GM21526 (cell line): ENCODE data around the gene ZC3HAV1.
A peak's percentile ranks its signal among the peaks of the same experiment; 100 is the strongest.
"Not testable (repeated sequence)": the region's sequence is repeated elsewhere in the genome, so short reads cannot be mapped to it uniquely, and the experiment has no call there.

Experiments
- ATAC-seq: cut with Tn5 transposase; IDR thresholded peaks from one replicate; pipeline ENCODE4 v1.9.1; 2021; ENCODE audit warnings: moderate library complexity; ENCODE audit not compliant: unreplicated experiment, low FRiP score

ZC3HAV1 gene

DNA sequence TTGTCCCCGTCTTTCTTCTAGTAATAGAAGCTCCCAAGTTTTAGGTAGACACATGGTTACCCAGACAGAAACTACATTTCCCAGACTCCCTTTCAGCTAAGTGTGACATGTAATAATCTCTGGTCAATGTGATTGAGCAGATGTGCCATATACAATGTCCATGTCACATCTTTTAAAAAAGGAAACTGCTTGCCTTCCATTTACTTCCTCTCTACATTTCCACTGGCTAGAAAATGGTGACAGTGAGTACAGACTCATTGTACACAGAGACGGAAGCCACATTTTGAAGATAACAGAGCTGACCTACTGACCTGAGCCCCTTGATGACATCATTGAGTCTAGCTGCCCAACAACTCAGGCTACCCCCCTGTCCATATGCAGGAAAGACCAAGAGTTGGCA lies 21.3 kb downstream of the ZC3HAV1 start:
- no peak for ATAC-seq

DNA sequence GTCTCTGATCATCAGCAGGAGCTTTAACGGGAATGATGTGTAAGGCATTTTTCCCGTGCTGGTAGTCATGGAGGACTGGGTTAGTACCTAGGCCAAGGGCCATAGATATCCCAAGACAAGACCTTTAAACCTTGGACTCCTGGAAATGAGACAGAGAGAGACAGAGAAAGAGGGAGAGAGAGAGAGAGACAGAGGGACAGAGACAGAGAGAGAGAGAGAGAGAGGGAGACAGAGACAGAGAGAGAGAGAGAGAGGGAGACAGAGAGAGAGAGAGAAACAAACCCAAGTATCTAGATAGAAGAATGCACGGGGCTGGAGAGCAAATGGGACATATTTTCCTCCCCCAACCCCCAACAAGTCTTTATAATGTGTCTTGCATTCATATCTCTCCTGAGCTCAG lies 22.3 kb downstream of the ZC3HAV1 start:
- ATAC-seq: no peak

DNA sequence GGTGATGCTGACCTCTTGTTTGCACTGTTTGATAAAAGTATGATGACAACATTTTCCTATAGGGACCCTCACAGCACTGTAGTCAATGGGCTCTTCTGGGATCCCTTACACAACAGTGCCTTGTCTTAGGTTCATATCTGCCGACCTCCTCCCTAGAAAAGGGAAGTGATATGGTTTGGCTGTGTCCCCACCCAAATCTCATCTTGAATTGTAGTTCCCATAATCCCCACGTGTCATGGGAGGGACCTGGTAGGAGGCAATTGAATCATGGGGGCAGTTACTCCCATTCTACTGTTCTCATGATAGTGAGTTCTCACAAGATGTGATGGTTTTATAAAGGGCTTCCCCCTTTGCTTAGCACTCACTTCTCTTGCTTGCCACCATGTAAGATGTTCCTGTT lies 23.1 kb downstream of the ZC3HAV1 start:
- no peak for ATAC-seq

DNA sequence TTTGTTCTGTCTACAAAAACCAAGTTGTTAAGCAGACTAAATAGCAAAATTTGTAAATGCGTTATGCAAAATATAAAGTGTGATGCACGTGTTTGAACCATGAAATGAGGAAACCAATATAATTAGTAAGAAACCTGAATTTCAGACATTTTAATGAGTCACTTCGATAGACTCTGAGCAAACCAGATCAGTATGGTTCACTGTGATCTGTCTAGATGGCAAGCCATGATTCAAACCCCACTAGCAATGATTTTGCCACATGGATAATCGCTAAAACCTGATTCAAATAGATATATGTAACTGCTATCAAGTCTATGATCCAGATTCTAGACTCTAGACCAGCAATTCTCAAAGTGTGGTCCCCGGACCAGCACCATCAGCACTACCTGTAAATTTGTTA lies 24.8 kb downstream of the ZC3HAV1 start:
- ATAC-seq: no peak

DNA sequence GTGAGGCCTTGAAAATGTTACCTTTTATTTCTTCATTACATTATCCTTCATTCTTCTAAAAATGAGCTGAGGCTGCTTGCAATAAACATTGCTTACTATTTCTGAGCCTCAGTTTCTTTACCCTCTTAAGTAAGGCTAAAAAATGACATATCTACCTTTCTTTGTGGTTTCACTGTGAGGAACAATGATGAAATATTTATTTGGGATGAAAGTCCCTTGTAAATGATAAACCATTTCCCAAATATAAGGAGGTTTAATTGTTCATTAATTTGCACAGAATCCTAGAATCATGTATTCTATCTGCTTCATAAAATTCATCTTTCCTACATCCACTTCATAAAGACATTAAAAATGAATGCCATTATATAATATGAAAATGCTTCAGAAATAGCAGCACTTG lies 27.9 kb downstream of the ZC3HAV1 start:
- no peak for ATAC-seq

DNA sequence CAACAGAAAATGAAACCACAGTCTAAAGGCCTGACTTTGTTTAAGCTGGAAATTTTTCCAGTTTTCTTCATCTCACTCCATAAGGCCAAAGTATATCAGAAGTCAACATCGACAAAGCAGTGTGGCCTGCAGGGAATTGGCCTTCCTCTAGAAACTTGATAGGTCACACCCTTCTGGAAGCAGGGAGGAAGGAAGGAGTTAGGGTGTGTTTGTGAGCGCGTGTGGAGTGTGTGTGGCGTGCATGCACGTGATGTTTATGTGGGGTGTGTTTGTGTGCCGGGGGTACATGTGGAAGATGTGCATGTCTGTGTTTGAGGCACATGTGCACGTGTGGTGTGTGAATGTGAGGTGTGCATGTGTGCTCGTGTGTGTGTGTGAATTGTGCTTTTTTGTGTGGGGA lies 28.6 kb downstream of the ZC3HAV1 start:
- ATAC-seq: no peak

DNA sequence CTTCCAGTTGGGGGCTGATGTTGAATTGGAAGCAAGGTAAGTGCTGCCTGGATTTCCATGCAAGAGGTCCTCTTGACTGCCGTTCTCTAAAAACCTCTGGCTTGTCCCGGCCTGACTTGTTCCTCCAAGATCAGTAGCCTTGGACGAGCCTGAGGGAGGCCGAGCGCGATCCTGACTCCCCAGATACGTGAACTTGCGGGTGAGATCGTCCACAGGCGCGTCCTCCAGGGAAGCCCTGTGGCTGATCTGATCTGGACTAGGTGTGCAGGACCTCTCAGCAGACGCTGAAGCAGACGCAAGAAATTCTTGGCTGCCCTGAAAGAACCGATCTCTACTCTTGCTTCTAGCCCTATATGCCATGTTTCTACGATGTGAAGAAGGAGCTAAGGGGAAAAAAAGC lies 29.7 kb downstream of the ZC3HAV1 start:
- ATAC-seq: no peak

DNA sequence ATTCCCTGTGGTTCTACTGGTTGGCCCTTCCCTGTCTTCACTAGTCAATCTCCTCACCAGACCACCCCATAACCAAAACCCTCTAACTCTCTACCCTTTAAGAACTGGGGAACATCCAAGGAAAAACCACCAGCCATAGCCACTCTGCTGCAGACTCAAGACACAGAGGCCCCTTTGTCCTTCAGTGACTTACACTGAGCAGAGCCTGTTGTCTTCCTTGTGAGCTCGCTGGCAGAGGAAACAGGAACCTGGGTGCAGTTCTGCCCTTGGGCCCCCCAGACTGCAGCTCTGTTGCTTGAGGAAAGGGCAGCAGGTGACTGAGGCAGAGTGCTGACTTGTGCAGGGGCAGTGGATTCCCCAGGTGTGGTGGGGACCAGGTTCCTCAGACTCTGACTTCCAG lies 30.6 kb downstream of the ZC3HAV1 start:
- no peak for ATAC-seq

DNA sequence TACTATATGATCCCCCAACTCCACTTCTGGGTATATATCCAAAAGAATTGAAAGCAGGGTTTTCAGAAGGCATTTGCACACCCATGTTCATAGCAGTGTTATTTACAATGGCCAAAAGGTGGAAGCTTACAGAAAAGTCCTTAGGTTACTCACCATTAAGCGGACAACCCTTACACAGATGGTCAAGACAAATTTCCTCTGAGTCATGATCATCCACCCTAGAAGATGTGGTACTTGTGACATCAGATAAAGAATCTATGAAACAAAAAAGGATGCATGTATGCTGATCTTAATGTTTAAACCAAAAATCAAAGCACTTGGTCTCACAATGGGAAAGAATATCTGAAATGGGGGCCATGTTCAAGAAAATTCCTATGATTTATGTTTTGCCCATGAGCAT lies 31.1 kb downstream of the ZC3HAV1 start:
- ATAC-seq: no peak

DNA sequence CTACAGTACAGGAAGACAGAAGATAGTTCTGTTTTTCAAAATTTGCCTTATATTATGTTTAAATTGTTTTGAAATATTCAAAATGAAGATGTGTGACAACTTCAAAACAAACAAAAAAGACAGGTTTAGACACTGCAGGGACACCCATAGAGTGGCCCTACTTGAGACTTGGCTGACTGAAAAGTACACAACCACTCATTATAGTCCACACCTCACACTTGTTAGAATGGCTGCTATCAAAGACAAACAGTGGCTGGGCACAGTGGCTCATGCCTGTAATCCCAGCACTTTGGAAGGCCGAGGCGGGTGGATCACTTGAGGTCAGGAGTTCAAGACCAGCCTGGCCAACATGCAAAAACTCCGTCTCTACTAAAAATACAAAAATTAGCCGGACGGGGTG lies 31.8 kb downstream of the ZC3HAV1 start:
- not testable (repeated sequence) for ATAC-seq

DNA sequence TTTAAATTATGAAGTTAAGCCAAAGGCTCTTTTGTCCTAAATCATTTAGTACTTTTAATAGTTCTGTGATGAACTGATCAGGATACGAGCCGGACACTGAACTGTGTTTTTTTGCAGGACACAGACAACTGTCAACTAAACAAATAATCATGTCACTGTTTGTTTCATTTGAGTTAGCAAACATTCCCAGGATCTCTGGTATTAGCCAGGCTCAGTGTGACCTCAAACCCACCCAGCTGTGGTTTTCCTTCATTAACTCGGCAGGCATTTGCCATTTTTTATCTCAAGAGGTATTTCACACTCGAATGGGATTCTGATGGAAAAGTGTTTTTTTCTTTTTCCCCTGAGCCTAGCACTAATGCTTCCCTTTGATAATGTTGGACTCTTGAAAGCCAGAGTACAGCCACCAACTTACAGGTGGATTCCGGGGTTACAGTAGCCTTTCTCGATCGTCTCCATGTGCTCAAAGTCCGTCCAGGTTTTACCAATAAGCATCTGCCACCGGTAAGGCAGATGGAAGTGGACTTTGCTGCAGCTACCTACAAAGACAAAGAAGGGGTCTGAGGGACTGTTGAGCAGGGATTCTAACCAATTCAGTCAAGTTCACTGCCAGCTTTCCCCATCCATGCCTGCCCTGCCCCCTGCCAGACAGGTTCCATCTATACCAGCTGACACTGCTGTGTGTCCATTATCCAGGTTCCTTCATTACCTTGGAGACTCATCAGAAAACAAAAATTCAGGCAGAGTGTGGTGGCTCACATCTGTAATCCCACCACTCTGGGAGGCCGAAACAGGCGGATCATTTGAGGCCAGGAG lies 33.4 kb downstream of the ZC3HAV1 start:
- no peak for ATAC-seq

DNA sequence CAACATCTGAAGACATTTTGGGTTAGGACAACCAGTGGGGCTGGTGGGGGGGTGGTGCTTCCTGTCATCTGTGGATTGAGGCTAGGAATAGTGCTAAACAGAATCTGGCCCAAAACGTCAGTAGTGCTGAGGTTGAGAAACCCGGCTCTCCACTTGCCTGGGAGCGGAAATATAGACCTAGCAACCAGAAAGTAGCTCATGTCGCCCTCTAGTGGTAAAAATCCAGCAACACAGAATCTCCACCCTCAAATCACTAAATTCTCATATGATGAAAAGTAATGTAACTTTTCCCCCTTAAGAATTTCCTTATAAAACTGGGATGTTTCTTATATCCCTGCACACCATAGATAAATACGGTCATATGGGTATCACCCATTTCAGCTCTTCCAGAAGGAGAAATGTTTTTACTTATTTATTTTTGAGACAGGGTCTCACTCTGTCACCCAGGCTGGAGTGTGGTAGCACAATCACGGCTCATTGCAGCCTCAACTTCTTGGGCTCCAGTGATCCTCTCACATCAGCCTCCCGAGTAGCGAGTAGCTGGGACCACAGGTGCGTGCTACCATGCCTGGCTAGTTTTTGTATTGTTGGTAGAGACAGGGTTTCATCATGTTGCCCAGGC lies 34.4 kb downstream of the ZC3HAV1 start:
- ATAC-seq: peak; percentile 85

DNA sequence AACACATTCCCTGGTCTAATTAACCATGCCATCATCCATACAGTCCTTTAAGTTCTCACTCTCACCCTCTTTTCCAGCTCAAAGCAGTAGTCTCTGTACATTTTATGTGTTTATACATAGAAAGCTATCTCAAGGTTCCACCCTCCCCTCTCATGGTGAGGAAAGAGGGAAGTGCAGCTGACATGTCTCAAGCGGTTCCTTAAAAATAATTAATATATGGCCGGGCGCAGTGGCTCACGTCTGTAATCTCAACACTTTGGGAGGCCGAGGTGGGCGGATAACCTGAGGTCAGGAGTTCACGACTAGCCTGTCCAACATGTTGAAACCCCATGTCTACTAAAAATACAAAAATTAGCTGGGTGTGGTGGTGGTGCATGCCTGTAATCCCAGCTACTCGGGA lies 36.7 kb downstream of the ZC3HAV1 start:
- ATAC-seq: no peak

DNA sequence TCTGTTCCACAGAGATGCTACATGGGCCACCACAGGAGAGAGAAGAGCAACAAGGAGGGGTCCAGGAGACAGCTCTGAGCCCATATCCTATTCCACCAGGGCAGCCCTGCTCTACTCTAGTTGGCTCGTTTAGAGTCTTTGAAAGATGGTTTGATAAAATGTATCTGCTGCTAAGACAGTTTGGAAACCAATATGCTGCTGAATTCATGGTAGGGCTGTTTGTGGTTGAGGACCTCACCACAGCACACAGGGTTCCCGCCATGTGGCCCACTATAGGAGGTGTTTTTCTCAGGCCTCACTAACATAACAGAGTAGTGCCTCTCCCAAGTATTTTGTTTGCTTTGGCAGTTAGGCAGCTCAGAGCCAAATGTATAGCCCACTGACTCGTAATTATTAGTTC lies 37.8 kb downstream of the ZC3HAV1 start:
- no peak for ATAC-seq

DNA sequence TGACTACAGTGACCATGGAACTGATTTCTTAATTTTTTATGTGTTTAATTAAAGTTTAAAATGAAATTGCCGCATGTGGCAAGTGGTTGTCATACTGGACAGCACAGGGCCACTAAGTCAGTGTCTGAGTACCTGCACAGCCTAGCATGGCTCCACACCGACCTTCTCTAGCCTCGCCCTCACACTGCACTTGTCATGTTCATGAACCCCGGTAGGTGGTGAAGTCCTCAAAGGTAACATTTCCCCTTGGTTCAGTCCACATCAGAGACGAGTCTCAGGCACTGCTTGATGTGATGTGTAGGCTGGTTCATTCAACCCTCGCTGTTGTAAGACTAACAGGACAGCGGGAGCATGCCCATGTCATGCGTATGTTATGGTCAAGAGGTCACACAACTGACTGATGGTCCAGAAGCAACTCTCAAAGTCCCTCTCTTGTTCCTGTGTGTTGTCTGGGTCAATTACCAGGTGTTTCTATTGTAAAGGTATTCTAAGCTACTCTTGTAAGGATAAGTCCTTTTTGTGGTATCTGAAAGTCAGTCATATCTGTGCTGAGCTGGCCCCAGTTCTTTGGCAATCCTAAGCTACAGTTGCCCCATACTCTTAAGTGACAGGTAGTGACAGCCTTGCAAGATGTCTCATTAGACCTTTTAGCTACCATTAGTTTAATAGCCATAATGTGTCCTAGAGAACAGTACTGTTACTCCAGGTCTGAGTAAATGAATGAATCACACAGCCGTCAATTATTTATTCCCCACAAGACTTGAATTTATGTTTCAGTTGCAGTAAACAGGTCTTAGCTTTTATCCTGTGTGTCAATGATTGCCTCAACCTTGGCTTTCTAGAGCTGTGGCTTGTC lies 40.7 kb downstream of the ZC3HAV1 start:
- no peak for ATAC-seq

DNA sequence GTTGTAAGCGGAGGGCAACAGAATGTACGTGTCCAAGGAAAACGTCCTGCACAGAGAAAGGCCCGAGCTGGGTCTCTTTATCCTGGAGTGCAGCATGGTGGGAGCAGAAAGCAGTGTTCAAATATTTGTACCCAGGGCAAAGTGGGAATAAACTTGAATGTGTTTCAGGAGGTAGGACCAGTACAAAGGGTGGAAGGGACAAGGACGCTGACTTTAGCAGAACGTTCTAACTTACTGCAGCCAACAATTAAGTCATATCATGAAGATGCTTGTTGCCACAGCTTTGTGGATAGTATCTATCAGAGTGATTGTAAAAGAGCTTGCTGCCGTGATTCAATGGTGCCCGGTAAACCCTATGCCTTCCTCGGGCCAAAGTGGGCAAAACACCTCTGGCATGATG lies 43.2 kb downstream of the ZC3HAV1 start:
- no peak for ATAC-seq

DNA sequence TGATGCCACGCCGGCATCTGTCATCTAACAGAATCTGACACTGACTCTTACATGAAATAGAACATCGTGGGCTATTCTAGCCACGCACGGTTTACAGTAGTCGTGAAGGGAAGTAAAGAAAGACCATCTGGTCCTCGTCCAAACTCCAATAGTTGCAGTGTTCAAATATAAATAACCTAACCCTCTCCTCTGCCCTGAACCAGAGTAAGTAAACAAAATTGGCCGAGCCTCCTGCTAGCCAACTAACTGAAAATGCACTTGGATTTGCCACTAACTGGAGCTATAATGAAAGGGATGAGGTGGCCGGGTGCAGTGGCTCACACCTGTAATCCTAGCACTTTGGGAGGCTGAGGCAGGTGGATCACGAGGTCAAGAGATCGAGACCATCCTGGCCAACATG lies 44.2 kb downstream of the ZC3HAV1 start:
- ATAC-seq: no peak

DNA sequence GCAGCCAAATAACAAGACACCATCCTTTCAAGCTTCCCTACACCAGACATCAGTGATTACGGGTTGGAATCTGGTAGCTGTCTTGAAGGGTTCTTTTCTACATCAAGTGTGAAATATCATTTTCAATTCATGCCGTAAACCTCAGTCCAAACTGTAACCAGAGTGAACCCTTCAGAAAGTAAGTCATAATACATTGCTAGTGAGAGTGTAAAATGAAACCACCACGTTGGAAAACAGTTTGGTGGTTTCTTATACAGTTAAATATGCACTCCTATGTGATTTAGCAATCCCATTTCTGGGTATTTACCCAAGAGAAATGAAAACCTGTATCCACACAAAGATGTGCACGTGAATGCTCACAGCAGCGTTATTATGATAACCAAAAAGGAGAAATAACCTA lies 48.1 kb downstream of the ZC3HAV1 start:
- ATAC-seq: no peak

DNA sequence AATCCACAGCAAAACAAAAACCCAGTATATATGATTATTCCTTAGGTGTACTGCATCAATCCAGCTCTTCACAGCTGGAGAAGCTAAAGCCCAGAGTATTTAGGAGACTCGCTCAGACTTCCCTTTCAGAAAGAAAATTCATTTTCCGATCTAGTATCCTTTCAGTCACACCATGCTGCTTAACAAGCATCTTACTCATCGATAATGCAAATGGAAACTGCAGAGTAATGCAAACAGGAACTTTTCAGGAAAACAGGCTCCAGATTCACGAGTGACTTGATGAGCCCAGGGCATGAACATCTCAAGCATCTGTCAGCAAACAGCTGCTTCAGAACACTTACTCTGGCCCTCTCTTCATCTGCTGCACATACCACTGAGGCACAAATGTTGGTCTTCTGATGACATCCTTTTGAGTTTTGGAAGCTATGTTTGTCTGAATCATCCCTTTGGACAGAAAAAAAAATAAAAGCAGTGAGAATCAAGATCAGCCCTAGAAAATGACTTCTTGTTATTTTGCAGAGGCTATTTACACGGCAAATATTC lies 48.8 kb downstream of the ZC3HAV1 start:
- no peak for ATAC-seq

DNA sequence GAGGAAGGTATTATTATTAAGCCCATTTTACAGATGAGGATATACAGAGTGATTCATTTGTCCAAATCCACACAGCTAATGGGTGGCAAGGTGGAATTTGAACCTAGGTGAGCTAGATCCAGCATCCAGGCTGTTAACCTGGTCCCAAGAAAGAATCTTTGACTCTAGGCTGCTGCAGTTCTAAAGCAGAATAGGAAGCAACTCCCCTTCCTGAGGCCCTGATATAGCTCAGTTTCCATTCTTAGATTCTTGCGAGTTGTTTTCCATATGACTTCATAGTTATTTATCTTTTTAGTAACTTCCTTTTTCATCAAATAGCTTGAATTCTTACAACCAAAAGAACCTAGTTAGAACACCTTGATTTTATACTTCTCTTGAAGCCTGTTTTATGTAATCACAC lies 49.6 kb downstream of the ZC3HAV1 start:
- no peak for ATAC-seq

DNA sequence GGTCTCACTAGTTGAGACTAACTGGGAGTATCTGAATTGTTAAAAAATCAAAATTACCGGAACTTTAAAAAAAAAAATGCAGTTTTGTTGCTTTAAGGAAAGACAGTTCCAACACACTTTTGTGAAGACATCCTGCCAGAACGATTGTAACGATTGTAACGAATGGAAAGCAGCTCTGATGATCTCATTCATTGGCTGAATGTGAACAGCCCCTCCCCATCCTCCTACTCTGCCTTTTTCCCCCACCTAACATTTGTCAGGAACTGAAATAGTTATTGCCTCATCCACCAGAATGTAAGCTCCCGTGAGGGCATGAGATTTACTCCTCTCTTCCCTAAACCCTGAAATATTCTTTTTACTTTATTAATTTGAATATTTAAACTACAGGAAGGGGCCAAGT lies 50.6 kb downstream of the ZC3HAV1 start:
- ATAC-seq: no peak
